ENCODE data around the gene SLC9A5. TPM values are rescaled to one million over a fixed set of nuclear protein-coding genes. Genes with fewer than 3 reads are reported as not detected.

Gene SLC9A5
- total and polyA plus RNA-seq, 9 of the 15 experiments (the other 6 are each of a cell fraction or from before 2014, with no cell fraction given) = 0.06 to 3.1 (median 1.2) TPM

DNA sequence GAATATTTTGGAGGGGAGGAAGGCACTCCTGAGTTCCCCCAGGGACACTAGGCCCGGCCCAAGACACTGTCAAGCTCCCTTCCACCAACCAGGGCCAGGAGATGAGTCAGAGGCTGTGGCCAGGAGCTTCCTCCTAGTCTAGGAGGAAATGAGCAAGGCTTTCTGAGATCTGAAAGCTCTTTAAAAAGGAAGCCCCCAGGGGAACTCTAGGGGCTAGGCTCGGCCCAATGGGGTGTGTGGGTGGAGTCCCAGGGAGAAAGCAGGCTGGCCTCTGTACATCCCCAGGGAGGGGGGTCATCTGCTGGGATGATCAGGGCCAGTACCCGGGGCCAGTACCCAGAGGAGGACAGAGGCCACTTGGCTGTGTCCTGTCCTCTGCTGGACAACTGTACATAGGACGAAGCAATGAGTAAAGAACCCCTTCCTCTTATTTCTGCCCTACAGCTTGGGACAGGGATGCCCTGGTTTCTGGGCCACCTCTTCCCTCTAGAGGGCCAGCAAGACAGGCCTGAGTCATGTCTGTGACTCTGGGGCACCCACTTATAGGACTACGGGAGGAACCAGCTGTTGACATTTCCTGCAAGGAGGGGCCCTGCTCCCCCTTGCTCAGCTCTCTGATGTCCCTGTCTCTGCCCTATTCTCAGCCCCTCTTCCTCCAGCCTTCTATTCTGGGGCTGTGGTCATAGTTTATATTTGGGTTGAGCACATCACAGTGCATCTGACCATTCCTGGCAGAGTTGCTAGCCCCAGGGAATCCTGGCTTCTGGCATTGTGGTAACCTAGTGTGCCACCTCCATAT, 4.2 kb upstream of the SLC9A5 start (continued):
- peak; percentile 57; the same call in 1 of the 2 replicates for TF ChIP-seq ZNF57 (CRISPR knock-in tag; IDR thresholded peaks at IDR 0.05)
- TF ChIP-seq NELFE (IDR thresholded peaks at IDR 0.05; ENCODE audit: insufficient read depth, insufficient read length) = no peak
- TF ChIP-seq SIN3A (IDR thresholded peaks at IDR 0.05; ENCODE audit: borderline replicate concordance in 2 of 2, control insufficient read depth in 1 of 2, low read depth in 2 of 2, low read length in 2 of 2) = no peak
- peak; percentile 85 for TF ChIP-seq JUND (IDR thresholded peaks at IDR 0.05; ENCODE audit: borderline replicate concordance, low read depth, low read length)
- peak; percentile 79; the same call in 1 of the 3 replicates for TF ChIP-seq JUND (tag; IDR thresholded peaks at IDR 0.05; ENCODE audit: borderline replicate concordance, low read depth, low read length)
- TF ChIP-seq ZNF217 (CRISPR knock-in tag; IDR thresholded peaks at IDR 0.05) = no peak
- no peak for TF ChIP-seq ZSCAN32 (CRISPR knock-in tag; IDR thresholded peaks at IDR 0.05)
- TF ChIP-seq TEAD4 (IDR thresholded peaks at IDR 0.05; ENCODE audit: low read length) = no peak
- 0 out of 2 replicates have a peak, but pooled peaks have one; percentile 42 for TF ChIP-seq TEAD4 (CRISPR knock-in tag; IDR thresholded peaks at IDR 0.05; ENCODE audit: borderline replicate concordance)
- peak; percentile 40; the same call in 1 of the 2 replicates for TF ChIP-seq SMARCE1 (IDR thresholded peaks at IDR 0.05)
- TF ChIP-seq ZNF507 (tag; conservative IDR thresholded peaks at IDR 0.05) = no peak
- peak in 1 of 2 experiments; percentile 14; a peak in 1 of 4 replicates for TF ChIP-seq NRF1 (conservative IDR thresholded peaks at IDR 0.05 in 1 of 2, IDR thresholded peaks at IDR 0.05 in 1 of 2)
- no peak for TF ChIP-seq ZNF263 (CRISPR knock-in tag; IDR thresholded peaks at IDR 0.05; ENCODE audit: borderline replicate concordance)
- TF ChIP-seq SMAD4 (CRISPR knock-in tag; conservative IDR thresholded peaks at IDR 0.05) = 0 out of 2 replicates have a peak, but pooled peaks have one; percentile 20
- TF ChIP-seq, protein P1, sequence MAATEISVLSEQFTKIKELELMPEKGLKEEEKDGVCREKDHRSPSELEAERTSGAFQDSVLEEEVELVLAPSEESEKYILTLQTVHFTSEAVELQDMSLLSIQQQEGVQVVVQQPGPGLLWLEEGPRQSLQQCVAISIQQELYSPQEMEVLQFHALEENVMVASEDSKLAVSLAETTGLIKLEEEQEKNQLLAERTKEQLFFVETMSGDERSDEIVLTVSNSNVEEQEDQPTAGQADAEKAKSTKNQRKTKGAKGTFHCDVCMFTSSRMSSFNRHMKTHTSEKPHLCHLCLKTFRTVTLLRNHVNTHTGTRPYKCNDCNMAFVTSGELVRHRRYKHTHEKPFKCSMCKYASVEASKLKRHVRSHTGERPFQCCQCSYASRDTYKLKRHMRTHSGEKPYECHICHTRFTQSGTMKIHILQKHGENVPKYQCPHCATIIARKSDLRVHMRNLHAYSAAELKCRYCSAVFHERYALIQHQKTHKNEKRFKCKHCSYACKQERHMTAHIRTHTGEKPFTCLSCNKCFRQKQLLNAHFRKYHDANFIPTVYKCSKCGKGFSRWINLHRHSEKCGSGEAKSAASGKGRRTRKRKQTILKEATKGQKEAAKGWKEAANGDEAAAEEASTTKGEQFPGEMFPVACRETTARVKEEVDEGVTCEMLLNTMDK (IDR thresholded peaks at IDR 0.05; ENCODE audit: borderline replicate concordance, insufficient read depth, low read depth, low read length, poor library complexity, severe bottlenecking) = peak; percentile 58
- TF ChIP-seq ZNF707 (CRISPR knock-in tag; conservative IDR thresholded peaks at IDR 0.05) = no peak
- TF ChIP-seq ZNF282 (CRISPR knock-in tag; IDR thresholded peaks at IDR 0.05) = no peak
- TF ChIP-seq, protein P2, sequence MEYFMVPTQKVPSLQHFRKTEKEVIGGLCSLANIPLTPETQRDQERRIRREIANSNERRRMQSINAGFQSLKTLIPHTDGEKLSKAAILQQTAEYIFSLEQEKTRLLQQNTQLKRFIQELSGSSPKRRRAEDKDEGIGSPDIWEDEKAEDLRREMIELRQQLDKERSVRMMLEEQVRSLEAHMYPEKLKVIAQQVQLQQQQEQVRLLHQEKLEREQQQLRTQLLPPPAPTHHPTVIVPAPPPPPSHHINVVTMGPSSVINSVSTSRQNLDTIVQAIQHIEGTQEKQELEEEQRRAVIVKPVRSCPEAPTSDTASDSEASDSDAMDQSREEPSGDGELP (CRISPR knock-in tag; IDR thresholded peaks at IDR 0.05; ENCODE audit: borderline replicate concordance) = peak; percentile 40; the same call in 1 of the 2 replicates
- TF ChIP-seq HDAC2 (IDR thresholded peaks at IDR 0.05) = 0 out of 2 replicates have a peak, but pooled peaks have one; percentile 33
- TF ChIP-seq FOXK2 (conservative IDR thresholded peaks at IDR 0.05 in 1 of 2, IDR thresholded peaks at IDR 0.05 in 1 of 2; ENCODE audit: low read depth in 2 of 2) = 0 out of 4 replicates have a peak, but pooled peaks of 1 of the 2 experiments have one; percentile 38
- TF ChIP-seq TARDBP (IDR thresholded peaks at IDR 0.05) = no peak
- TF ChIP-seq ZNF584 (CRISPR knock-in tag; IDR thresholded peaks at IDR 0.05; ENCODE audit: low read depth) = 0 out of 2 replicates have a peak, but pooled peaks have one; percentile 24
- TF ChIP-seq ATF1 (CRISPR knock-in tag; IDR thresholded peaks at IDR 0.05) = no peak
- 0 out of 2 replicates have a peak, but pooled peaks have one; percentile 7 for TF ChIP-seq ATF1 (tag; IDR thresholded peaks at IDR 0.05)

All from K562 (cell line).